HEK293 (cell line): ENCODE measurements around the gene AKIRIN1.
A peak's percentile ranks its signal among the peaks of the same experiment; 100 is the strongest.

Experiments
- EGR2 ChIP-seq: fragments of 450-650 bp; formaldehyde crosslinking; IDR thresholded peaks from 2 replicates; pipeline ENCODE4 v1.5.1; 2016; ENCODE audit warnings: low read depth, missing biosample characterization, missing genetic modification characterization
- GLI4 ChIP-seq: fragments of 450-650 bp; formaldehyde crosslinking; IDR thresholded peaks from 2 replicates; pipeline ENCODE4 v1.5.1; 2016; ENCODE audit warnings: missing biosample characterization, missing genetic modification characterization
- HOXA7 ChIP-seq: sonication (generic); formaldehyde crosslinking; IDR thresholded peaks from 2 replicates; pipeline ENCODE4 v1.8.1; 2022; ENCODE audit warnings: missing genetic modification reagents, borderline replicate concordance
- IKZF3 ChIP-seq: fragments of 450-650 bp; IDR thresholded peaks from 2 replicates; pipeline ENCODE4 v1.5.0; 2018; ENCODE audit warnings: missing biosample characterization, mild to moderate bottlenecking, missing genetic modification characterization, moderate library complexity
- OSR2 ChIP-seq: fragments of 450-650 bp; formaldehyde crosslinking; IDR thresholded peaks from 2 replicates; pipeline ENCODE4 v1.5.1; 2016; ENCODE audit warnings: missing biosample characterization, missing genetic modification characterization
- RBAK ChIP-seq: fragments of 450-650 bp; formaldehyde crosslinking; IDR thresholded peaks from 2 replicates; pipeline ENCODE4 v1.5.1; 2016; ENCODE audit warnings: missing biosample characterization, missing genetic modification characterization
- SETDB1 ChIP-seq: IDR thresholded peaks from one replicate; pipeline ENCODE4 v1.6.1; 2017; ENCODE audit warnings: mild to moderate bottlenecking, low read length, moderate library complexity, mixed read lengths; ENCODE audit not compliant: insufficient read length
- YY2 ChIP-seq: fragments of 450-650 bp; formaldehyde crosslinking; IDR thresholded peaks from 2 replicates; pipeline ENCODE4 v1.5.1; 2016; ENCODE audit warnings: missing biosample characterization, missing genetic modification characterization
- ZBTB17 ChIP-seq: fragments of 450-650 bp; formaldehyde crosslinking; IDR thresholded peaks from 2 replicates; pipeline ENCODE4 v1.5.1; 2016; ENCODE audit warnings: missing biosample characterization, missing genetic modification characterization
- ZFHX2 ChIP-seq: fragments of 450-650 bp; formaldehyde crosslinking; conservative IDR thresholded peaks from 2 replicates; pipeline ENCODE4 v1.5.1; 2016; ENCODE audit warnings: missing biosample characterization, missing genetic modification characterization
- ZFP3 ChIP-seq: fragments of 450-650 bp; formaldehyde crosslinking; IDR thresholded peaks from 2 replicates; pipeline ENCODE4 v1.5.1; 2016; ENCODE audit warnings: low read depth, missing biosample characterization, missing genetic modification characterization
- ZFP41 ChIP-seq: fragments of 450-650 bp; formaldehyde crosslinking; IDR thresholded peaks from 2 replicates; pipeline ENCODE4 v1.5.1; 2016; ENCODE audit warnings: missing biosample characterization, missing genetic modification characterization, borderline replicate concordance
- ZFP69B ChIP-seq: fragments of 450-650 bp; formaldehyde crosslinking; IDR thresholded peaks from 2 replicates; pipeline ENCODE4 v1.5.1; 2016; ENCODE audit warnings: missing biosample characterization, missing genetic modification characterization
- ZNF114 ChIP-seq: fragments of 450-650 bp; formaldehyde crosslinking; IDR thresholded peaks from 2 replicates; pipeline ENCODE4 v1.5.0; 2017; ENCODE audit warnings: missing biosample characterization, missing genetic modification characterization
- ZNF138 ChIP-seq: fragments of 450-650 bp; formaldehyde crosslinking; IDR thresholded peaks from 2 replicates; pipeline ENCODE4 v1.5.1; 2016; ENCODE audit warnings: missing biosample characterization, missing genetic modification characterization, borderline replicate concordance
- ZNF155 ChIP-seq: fragments of 450-650 bp; formaldehyde crosslinking; IDR thresholded peaks from 2 replicates; pipeline ENCODE4 v1.5.1; 2016; ENCODE audit warnings: missing biosample characterization, missing genetic modification characterization
- ZNF2 ChIP-seq: fragments of 450-650 bp; formaldehyde crosslinking; IDR thresholded peaks from 2 replicates; pipeline ENCODE4 v1.5.1; 2016; ENCODE audit warnings: missing biosample characterization, missing genetic modification characterization
- ZNF302 ChIP-seq: fragments of 450-650 bp; formaldehyde crosslinking; IDR thresholded peaks from 2 replicates; pipeline ENCODE4 v1.5.1; 2016; ENCODE audit warnings: missing biosample characterization, missing genetic modification characterization, low read depth
- ZNF324 ChIP-seq: fragments of 450-650 bp; formaldehyde crosslinking; IDR thresholded peaks from 2 replicates; pipeline ENCODE4 v1.5.1; 2016; ENCODE audit warnings: missing biosample characterization, missing genetic modification characterization
- ZNF37A ChIP-seq: fragments of 450-650 bp; IDR thresholded peaks from 2 replicates; pipeline ENCODE4 v1.5.1; 2018; ENCODE audit warnings: missing biosample characterization, missing genetic modification characterization
- ZNF48 ChIP-seq: fragments of 450-650 bp; formaldehyde crosslinking; IDR thresholded peaks from 2 replicates; pipeline ENCODE4 v1.5.1; 2016; ENCODE audit warnings: missing biosample characterization, missing genetic modification characterization
- ZNF514 ChIP-seq: fragments of 450-650 bp; formaldehyde crosslinking; IDR thresholded peaks from 2 replicates; pipeline ENCODE4 v1.5.1; 2016; ENCODE audit warnings: missing biosample characterization, missing genetic modification characterization
- ZNF548 ChIP-seq: fragments of 450-650 bp; formaldehyde crosslinking; IDR thresholded peaks from 2 replicates; pipeline ENCODE4 v1.5.1; 2016; ENCODE audit warnings: missing biosample characterization, missing genetic modification characterization
- ZNF624 ChIP-seq: fragments of 450-650 bp; formaldehyde crosslinking; IDR thresholded peaks from 2 replicates; pipeline ENCODE4 v1.5.1; 2017; ENCODE audit warnings: missing biosample characterization, missing genetic modification characterization
- ZNF658 ChIP-seq: fragments of 450-650 bp; formaldehyde crosslinking; IDR thresholded peaks from 2 replicates; pipeline ENCODE4; 2016; ENCODE audit warnings: missing biosample characterization, missing genetic modification characterization
- ZNF830 ChIP-seq: fragments of 450-650 bp; IDR thresholded peaks from 2 replicates; pipeline ENCODE4 v1.5.0; 2018; ENCODE audit warnings: missing biosample characterization, missing genetic modification characterization, low read depth, mild to moderate bottlenecking, moderate library complexity
- ZSCAN23 ChIP-seq: fragments of 450-650 bp; formaldehyde crosslinking; IDR thresholded peaks from 2 replicates; pipeline ENCODE4 v1.5.1; 2016; ENCODE audit warnings: missing biosample characterization, missing genetic modification characterization
- ZXDB ChIP-seq: fragments of 450-650 bp; formaldehyde crosslinking; IDR thresholded peaks from 2 replicates; pipeline ENCODE4 v1.5.1; 2016; ENCODE audit warnings: missing biosample characterization, missing genetic modification characterization
- TF ChIP-seq, protein P1 (sequence below): fragments of 450-650 bp; formaldehyde crosslinking; IDR thresholded peaks from 2 replicates; pipeline ENCODE4 v1.5.1; 2016; ENCODE audit warnings: missing biosample characterization, missing genetic modification characterization
- TF ChIP-seq, protein P2 (sequence below): fragments of 450-650 bp; formaldehyde crosslinking; IDR thresholded peaks from 2 replicates; pipeline ENCODE4 v1.5.1; 2017; ENCODE audit warnings: missing biosample characterization, missing genetic modification characterization
- TF ChIP-seq, protein P3 (sequence below): fragments of 450-650 bp; formaldehyde crosslinking; IDR thresholded peaks from 2 replicates; pipeline ENCODE4 v1.5.1; 2016; ENCODE audit warnings: missing biosample characterization, missing genetic modification characterization
- TF ChIP-seq, protein P4 (sequence below): fragments of 450-650 bp; formaldehyde crosslinking; IDR thresholded peaks from 2 replicates; pipeline ENCODE4 v1.5.1; 2016; ENCODE audit warnings: missing biosample characterization, missing genetic modification characterization

AKIRIN1 gene

DNA sequence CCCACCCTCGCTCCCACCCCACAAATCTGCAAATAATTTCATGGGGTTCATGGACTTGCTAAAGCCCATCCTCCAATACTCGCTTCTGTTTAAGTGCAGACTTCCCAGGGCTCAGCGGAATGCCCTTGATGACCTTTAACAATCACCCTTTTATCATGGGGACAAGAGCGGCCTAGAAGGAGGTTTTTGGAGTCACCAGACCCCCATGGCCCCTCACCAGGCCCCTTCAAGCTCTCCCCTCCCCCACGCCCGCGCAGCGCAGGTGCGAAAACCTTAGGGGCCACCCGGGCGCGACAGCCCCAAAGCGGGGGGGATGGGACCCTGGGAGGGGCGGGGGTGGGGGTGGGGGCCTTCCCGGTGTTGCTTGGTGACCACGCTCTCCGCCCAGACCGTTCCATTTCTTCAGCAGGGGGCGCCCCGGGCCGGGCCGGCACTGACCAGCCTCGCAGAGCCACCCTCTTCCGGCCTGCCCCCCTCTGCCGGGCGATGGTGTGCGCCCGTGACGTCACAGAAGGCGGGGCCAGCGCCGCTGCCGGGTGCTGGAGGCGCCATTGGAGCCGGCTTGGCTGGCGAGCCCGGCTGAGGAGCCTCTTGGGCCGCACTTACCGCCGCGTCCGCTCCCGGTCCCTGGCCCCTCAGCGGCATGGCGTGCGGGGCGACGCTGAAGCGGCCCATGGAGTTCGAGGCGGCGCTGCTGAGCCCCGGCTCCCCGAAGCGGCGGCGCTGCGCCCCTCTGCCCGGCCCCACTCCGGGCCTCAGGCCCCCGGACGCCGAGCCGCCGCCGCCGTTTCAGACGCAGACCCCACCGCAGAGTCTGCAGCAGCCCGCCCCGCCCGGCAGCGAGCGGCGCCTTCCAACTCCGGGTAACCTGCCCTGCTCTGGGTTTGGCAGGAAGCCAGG lies at the start of gene AKIRIN1 (continued):
- TF ChIP-seq, protein P1, sequence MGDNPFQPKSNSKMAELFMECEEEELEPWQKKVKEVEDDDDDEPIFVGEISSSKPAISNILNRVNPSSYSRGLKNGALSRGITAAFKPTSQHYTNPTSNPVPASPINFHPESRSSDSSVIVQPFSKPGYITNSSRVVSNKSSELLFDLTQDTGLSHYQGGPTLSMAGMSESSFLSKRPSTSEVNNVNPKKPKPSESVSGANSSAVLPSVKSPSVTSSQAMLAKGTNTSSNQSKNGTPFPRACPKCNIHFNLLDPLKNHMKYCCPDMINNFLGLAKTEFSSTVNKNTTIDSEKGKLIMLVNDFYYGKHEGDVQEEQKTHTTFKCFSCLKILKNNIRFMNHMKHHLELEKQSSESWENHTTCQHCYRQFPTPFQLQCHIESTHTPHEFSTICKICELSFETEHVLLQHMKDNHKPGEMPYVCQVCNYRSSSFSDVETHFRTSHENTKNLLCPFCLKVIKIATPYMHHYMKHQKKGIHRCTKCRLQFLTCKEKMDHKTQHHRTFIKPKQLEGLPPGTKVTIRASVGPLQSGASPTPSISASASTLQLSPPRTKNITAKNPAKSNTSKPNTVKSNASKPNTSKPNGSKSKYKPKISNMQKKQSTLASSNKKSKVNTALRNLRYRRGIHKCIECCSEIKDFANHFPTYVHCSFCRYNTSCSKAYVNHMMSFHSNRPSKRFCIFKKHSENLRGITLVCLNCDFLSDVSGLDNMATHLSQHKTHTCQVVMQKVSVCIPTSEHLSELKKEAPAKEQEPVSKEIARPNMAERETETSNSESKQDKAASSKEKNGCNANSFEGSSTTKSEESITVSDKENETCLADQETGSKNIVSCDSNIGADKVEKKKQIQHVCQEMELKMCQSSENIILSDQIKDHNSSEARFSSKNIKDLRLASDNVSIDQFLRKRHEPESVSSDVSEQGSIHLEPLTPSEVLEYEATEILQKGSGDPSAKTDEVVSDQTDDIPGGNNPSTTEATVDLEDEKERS (tag by site-specific recombination), result no peak
- TF ChIP-seq HOXA7, result no peak
- TF ChIP-seq ZNF830 (tag by site-specific recombination), result no peak
- no peak for TF ChIP-seq ZNF48 (tag by site-specific recombination)
- TF ChIP-seq, protein P2, sequence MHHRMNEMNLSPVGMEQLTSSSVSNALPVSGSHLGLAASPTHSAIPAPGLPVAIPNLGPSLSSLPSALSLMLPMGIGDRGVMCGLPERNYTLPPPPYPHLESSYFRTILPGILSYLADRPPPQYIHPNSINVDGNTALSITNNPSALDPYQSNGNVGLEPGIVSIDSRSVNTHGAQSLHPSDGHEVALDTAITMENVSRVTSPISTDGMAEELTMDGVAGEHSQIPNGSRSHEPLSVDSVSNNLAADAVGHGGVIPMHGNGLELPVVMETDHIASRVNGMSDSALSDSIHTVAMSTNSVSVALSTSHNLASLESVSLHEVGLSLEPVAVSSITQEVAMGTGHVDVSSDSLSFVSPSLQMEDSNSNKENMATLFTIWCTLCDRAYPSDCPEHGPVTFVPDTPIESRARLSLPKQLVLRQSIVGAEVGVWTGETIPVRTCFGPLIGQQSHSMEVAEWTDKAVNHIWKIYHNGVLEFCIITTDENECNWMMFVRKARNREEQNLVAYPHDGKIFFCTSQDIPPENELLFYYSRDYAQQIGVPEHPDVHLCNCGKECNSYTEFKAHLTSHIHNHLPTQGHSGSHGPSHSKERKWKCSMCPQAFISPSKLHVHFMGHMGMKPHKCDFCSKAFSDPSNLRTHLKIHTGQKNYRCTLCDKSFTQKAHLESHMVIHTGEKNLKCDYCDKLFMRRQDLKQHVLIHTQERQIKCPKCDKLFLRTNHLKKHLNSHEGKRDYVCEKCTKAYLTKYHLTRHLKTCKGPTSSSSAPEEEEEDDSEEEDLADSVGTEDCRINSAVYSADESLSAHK (tag by site-specific recombination), result no peak
- TF ChIP-seq ZNF324, result no peak
- no peak for TF ChIP-seq ZSCAN23 (tag by site-specific recombination)
- TF ChIP-seq YY2 (tag by site-specific recombination), result peak; percentile 73
- TF ChIP-seq OSR2 (tag by site-specific recombination), result no peak
- 0 out of 2 replicates have a peak, but pooled peaks have one; percentile 21 for TF ChIP-seq ZFHX2 (tag by site-specific recombination)
- no peak for TF ChIP-seq ZNF548 (tag by site-specific recombination)
- TF ChIP-seq, protein P3, sequence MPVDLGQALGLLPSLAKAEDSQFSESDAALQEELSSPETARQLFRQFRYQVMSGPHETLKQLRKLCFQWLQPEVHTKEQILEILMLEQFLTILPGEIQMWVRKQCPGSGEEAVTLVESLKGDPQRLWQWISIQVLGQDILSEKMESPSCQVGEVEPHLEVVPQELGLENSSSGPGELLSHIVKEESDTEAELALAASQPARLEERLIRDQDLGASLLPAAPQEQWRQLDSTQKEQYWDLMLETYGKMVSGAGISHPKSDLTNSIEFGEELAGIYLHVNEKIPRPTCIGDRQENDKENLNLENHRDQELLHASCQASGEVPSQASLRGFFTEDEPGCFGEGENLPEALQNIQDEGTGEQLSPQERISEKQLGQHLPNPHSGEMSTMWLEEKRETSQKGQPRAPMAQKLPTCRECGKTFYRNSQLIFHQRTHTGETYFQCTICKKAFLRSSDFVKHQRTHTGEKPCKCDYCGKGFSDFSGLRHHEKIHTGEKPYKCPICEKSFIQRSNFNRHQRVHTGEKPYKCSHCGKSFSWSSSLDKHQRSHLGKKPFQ (tag by site-specific recombination), result no peak
- no peak for TF ChIP-seq ZNF514 (tag by site-specific recombination)
- TF ChIP-seq GLI4 (tag by site-specific recombination), result no peak
- no peak for TF ChIP-seq ZNF155
- no peak for TF ChIP-seq ZNF302 (tag by site-specific recombination)
- TF ChIP-seq SETDB1, result no peak
- TF ChIP-seq ZFP41, result no peak
- no peak for TF ChIP-seq ZNF658 (tag by site-specific recombination)
- TF ChIP-seq RBAK (tag by site-specific recombination), result no peak
- TF ChIP-seq ZNF114, result no peak
- TF ChIP-seq ZNF2 (tag by site-specific recombination), result no peak
- peak; percentile 33; the same call in 1 of the 2 replicates for TF ChIP-seq ZXDB (tag by site-specific recombination)
- TF ChIP-seq ZNF624, result no peak
- TF ChIP-seq ZNF138 (tag by site-specific recombination), result no peak
- TF ChIP-seq ZFP69B (tag by site-specific recombination), result peak; percentile 58; the same call in 1 of the 2 replicates
- TF ChIP-seq, protein P4, sequence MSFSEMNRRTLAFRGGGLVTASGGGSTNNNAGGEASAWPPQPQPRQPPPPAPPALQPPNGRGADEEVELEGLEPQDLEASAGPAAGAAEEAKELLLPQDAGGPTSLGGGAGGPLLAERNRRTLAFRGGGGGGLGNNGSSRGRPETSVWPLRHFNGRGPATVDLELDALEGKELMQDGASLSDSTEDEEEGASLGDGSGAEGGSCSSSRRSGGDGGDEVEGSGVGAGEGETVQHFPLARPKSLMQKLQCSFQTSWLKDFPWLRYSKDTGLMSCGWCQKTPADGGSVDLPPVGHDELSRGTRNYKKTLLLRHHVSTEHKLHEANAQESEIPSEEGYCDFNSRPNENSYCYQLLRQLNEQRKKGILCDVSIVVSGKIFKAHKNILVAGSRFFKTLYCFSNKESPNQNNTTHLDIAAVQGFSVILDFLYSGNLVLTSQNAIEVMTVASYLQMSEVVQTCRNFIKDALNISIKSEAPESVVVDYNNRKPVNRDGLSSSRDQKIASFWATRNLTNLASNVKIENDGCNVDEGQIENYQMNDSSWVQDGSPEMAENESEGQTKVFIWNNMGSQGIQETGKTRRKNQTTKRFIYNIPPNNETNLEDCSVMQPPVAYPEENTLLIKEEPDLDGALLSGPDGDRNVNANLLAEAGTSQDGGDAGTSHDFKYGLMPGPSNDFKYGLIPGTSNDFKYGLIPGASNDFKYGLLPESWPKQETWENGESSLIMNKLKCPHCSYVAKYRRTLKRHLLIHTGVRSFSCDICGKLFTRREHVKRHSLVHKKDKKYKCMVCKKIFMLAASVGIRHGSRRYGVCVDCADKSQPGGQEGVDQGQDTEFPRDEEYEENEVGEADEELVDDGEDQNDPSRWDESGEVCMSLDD, result peak; percentile 60; the same call in 1 of the 2 replicates
- TF ChIP-seq ZBTB17 (tag by site-specific recombination), result no peak
- TF ChIP-seq ZFP3 (tag by site-specific recombination), result no peak
- no peak for TF ChIP-seq ZNF37A (tag by site-specific recombination)
- no peak; the same call in 1 of the 2 replicates for TF ChIP-seq EGR2
- 0 out of 2 replicates have a peak, but pooled peaks have one; percentile 9 for TF ChIP-seq IKZF3 (tag by site-specific recombination)
